NCI-H460 (cell line): ENCODE data around the gene PLA2G4F. TPM values are rescaled to one million over a fixed set of nuclear protein-coding genes. Genes with fewer than 3 reads are reported as not detected.

Experiments used
- DNase-seq: peaks from one replicate; pipeline ENCODE4 v3.0.0-alpha.2; 2016; ENCODE audit warnings: low read depth; ENCODE audit errors: extremely low read depth
- total RNA-seq: library from RNA; depleted of rRNA; stranded (reverse); fragments of >200 nt; shearing (Covaris generic); gene quantifications from 2 replicates; pipeline ENCODE4 v1.2.3, GENCODE V29; 2014

Gene PLA2G4F
- total RNA-seq, 1 experiment from 2014 or later: not detected

DNA sequence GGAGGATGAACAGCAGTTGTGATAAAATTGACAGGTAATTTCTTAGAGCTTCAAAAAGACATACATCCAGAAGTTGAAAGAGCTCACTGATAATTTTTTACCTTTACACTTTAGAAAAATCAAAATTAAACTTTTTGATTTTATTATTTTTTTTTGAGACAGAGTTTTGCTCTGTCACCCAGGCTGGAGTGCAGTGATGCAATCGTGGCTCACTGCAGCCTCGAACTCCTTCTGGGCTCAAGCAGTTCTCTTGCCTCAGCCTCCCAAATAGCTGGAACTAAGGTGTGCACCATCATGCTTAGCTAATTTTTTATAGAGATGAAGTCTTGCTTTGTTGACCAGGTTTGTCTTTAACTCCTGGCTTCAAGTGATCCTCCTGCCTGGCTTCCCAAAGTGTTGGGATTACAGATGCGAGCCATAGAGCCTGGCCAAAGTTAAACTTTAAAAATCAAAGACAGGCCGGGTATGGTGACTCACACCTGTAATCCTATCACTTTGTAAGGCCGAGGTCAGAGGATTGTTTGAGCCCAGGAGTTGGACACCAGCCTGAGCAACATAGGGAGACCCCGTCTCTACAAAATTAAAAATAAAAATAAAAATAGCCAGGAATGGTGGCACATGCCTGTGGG is 21.7 kb downstream of the PLA2G4F start:
- DNase-seq: no peak

DNA sequence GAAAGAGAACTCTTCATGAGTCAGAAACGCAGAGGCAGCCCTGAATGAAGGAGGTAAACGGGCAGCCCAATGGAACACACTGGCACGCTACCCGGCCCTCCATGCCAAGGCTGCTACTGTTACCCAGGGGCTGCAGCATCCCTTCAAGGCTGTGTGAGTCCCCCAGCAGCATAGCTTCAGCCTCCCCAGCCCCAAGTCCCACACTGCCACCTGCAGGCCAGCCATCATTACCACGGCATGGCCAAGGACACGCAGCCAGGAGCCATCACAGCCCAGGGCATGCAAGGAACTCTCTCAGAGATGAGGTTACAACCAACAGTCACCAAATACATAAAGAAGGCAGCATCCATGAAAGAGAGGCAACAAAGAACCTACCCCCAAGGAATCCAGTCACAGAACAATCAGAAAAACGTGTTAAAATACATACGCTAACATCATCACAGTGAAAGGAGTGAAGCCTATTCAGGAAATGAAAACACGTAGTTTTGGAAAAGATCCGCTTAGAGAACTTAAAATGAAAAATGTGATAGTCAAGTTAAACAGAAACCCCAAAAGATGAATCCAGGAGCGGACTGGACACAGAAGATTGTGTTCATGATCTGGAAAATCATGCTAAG is 22.4 kb downstream of the PLA2G4F start:
- peak; percentile 41 for DNase-seq

DNA sequence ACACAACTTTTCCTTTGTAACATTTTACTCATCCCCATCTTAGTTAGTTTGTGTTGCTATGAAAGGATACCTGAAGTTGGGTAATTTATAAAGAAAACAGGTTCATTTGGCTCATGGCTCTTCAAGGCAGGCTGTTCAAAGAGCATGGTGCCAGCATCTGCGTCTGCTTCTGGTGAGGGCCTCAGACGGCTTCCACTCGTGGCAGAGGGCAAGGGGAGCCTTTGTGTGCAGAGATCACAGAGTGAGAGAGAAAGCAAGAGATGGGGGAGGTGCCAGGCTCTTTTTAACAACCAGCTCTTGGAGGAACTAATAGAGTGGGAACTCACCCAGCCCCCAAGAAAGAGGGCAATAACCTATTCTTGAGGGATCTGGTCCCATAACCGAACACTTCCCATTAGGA is 23.1 kb downstream of the PLA2G4F start:
- no peak for DNase-seq

DNA sequence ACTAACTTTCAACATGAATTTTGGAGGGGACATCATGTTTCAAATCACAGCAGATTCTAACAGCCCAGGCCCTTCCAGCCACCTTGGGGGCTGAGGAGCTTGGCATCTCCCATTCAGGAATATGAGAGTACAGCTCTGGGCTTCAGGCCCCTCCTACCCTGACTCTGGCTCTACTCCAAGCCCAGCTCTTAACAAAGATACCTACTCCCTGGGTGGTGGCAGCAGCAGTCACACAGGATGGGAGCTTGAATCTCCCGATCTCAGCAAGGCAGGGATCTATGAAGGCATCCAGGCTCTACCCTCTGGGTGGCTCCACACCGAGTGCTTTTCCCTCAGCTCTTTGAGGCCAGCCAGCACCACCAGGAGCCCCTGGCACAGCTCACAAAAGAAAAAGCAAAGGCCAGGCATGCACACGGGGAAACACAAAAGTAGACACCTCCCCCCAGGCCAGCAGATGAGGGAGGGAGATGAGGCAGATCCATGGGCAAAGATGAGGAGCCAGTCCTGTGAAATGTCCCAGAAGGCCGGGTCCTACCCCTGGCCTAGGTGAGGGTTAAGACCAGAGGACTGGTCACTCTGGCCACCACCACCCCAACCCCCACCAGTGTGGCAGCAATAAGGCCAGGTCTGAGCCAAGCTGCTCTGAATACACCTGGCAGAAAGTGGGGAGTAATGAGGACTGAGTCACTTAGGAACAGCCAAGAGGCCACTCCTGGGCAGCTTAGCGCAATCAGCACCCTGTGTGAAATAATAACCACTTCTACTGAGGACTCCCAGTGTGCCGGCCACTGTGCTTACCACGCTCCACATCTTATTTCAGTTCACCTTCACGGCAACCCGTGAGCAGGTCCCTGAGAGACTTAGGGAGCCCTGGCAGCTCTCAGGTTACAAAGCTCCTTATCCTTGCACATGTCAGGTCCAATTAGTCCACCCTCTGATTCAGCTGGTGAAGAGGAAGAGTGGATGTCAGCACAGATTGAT is 24.3 kb downstream of the PLA2G4F start:
- DNase-seq: no peak

DNA sequence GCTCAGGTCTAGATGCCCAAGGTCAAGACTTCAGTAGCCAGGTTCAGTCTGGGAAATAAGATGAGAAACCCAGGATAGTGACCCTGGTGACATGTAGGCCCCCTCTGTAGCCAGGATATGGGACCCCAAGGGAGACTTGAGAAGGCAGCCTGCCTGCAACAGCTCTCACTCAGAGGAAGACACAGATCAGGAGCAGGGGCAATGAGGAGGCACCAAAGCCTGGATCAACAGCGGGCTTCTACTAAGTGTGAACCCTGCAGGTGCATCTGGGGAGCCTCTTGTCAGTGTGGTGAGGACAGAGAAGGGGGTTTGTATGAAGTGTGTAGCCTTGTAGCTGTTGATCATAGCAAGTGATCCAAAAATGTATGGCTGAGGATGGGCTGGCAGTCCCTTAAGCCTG is 25.4 kb downstream of the PLA2G4F start:
- no peak for DNase-seq

DNA sequence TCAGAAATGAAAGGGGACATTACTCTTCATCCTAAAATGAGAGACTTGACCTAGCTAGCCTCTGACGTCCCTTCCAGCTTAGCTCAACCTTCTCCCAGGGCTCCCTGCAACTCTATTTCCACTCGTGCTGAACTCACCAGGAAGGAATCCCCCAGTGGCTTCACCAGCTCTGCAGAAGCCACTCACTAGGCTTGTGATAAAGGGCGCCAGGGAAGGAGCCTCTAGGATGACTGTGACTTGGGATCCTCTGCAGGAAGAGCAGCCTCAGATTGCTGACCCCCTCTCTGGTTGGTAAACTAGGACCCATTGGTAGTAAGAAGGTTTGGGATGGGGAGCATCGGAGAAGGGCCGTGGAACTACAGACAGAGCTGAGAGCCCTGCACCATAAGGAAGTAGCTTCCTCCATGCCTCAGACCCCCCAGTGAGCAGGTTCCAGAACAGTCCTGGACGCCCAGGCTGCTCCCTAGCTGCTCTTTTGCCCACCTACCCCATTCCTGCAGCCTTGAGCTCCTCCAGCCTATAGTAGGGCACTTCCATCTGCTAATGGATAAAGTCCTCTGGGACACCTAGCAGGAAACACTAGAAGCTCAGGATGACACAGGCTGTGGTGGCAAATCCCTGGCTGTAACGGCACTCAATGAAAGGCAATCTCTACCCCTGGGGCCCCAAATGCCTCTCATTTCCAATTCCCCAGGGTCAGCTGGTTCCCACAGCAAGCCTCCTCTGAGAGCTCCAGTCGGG is 26.0 kb downstream of the PLA2G4F start:
- no peak for DNase-seq

DNA sequence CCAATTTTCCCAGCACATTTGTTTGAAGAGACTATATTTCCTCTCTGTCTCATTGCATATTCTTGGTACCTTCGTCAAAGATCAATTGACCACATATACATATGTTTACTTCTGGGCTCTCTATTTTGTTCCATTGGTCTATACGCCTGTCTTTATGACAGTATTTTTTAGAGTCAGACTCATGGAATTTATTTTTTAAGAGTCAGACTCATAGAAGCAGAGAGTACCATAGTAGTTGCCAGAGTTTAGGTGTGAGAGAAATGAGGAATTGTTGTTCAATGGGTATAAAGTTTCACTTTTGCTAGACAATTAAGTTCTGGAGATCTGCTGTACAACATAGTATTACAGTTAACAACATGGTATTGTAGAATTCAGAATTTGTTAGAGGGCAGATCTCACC is 27.1 kb downstream of the PLA2G4F start:
- DNase-seq: no peak

DNA sequence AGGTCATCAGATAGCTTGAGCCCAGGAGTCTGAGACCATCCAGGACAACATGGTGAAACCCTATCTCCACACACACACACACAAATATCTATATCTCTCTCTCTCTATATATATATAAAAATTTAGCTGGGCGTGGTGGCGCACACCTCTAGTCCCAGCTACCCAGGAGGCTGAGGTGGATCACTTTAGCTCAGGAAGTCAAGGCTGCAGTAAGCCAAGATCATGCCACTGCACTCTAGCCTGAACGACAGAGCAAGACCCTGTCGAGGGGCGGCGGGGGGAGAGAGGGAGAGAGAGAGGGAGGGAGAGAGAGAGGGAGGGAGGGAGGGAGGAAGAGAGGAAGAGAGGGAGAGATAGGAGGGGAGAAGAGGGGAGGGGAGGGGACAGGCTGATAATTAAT is 28.0 kb downstream of the PLA2G4F start:
- no peak for DNase-seq

DNA sequence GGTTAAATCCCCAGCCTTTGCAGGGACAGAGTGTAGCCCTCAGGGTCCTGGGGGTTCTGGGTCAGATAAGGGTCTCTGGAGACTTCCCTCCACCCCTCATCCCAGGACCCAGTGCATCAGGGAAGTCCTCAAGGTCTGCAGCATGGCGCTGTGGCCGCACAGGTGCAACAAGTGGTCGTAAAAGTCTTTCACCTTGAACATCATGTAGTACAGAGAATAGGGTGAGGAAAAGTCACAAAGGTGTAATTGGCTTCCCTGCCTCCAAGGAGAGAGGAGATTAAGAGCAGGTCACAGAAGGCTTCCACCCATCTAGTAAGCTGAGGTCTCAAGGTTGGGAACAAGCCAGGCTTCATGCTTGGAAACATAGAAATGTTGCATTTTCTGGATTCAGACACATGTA is 32.9 kb downstream of the PLA2G4F start:
- no peak for DNase-seq

DNA sequence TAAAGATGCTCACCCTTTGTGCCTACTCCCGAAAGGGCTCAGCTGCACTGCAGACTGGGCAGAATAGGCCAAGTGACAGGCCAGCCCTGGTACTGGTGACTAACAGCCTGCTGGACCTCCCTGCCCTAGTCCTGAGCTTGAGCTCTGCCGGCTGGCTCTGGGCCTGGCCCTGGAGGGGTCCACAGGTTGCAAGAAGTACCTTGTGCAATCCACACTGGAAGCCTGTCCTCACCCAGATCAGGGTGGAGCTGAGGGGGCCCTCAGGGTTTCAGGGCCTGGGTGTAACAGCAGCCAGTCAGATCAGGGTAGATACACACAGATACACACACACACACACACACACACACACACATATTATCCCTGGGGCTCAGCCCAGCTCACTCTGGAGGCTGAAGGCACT is 34.8 kb downstream of the PLA2G4F start:
- DNase-seq: no peak

DNA sequence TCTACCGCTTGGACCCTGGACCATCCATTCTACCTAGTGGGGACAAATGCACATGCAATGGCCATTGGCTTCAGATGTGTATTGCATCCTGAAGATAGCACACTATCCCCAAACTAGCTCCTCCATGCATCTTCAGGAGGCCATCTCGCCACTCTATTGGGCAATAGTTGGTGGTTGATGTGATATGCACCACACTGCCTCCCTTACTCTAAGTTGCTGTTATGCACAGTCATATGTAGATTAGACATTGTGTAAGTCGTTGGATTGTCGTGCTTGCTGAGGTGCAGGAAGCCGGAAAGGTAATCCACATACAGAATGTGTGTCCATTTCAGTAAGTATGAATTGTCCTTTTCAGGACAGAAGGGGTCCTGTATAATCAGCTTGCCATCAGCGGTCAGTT is 35.4 kb downstream of the PLA2G4F start:
- DNase-seq: no peak

DNA sequence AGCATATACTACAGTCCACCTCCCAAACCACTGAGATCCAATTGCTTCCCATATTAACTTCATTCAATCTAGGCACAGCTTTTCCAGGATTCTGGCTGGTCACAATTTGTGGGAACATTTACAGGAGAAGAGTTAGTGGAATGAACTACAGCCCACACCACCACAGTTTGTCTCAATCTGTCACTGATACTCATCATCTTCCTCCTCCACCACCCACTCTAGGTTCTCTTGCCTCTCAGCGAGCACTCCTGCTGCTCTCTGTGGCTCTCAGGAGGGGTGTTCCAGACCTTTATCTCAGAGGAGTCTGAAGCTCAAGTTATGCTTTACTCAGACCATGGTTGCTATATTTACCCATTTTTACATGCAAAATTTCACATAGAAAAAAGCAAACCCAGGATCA is 36.2 kb downstream of the PLA2G4F start:
- no peak for DNase-seq

DNA sequence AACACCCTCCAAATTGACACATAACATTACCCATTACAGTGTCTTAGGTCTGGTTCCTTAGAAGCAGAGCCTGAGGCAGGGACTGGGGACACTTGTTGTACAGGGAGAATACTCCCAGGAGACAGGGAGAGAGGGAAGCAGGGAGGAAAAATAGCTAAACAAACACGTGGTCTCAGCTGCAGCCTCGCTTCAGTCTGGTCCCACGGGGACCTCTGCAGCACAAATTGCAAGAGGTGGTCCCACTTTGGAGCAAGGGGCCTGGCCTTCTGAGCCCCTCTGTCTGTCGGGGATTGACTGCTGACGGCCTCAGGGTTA is 37.0 kb downstream of the PLA2G4F start:
- no peak for DNase-seq

DNA sequence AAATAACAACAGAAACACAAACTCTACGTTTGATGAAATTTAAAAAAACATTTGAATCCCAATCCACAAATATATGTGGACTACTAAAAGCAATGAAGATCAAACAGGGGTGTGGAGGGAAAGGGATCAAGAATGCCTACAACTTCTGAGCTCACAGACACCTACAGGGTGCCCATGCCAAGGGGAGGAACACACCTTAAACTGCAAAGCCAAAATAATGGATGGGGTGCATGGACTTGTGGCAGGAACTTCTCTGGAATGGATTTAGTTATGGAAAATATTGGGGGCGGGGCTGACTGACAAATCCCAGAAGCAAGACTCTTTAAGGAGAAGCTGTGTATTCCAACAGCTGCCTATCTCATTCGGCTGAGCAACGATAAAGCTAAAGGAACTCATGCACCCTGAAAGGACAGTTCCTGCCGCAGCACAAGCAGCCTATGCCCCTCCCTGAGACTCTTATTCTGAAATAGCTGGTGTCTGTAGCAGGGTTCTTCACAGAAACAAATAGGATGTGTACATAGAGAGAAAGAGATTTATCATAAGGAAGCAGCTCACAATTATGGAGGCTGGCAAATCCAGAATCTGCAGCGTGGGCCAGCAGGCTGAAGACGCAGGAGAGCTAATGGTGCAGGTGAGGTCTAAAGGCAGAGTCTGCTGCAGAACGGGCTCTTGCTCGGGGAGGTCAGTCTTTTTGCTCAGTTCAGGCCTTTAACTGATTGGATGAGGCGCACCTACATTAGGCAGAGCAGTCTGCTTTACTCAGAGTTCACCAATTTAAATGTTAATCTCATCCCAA is 37.6 kb downstream of the PLA2G4F start:
- no peak for DNase-seq

DNA sequence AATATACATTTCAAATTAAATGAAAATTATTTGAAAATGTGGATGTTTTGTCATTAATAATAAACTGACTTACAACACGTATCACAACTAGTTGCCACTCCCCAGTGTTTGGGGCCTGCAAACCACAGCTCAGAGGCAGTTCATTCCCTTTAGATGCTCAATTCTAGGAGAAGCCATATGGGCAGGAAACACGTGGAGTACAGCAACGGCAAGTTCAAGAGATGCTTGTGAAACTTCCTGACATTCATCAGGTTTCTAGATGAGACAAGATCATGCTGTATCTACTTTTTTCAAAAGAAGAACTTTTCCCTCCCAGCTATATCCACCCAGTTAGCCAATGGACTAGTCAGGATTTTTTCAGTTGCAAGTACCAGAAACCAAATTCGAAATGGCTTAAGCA is 44.5 kb downstream of the PLA2G4F start:
- DNase-seq: no peak

DNA sequence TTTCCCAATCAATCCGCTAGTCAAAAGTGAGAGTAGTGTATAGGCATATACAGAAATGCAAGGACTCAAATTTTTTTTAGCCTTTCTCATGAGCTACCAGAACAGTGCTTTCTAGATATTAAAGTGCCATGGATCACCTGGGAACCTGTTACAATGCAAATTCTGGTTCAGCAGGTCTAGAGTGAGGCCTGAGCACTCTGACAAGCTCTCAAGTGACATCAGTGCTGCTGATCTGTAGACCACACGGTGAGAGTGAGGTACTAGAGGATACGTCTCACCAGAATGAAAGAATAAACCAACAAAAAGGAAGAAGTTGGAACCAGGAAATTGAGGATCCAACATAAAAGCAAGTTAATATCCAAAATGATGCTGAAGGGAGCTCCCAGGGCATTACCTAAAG is 46.1 kb downstream of the PLA2G4F start:
- DNase-seq: no peak

DNA sequence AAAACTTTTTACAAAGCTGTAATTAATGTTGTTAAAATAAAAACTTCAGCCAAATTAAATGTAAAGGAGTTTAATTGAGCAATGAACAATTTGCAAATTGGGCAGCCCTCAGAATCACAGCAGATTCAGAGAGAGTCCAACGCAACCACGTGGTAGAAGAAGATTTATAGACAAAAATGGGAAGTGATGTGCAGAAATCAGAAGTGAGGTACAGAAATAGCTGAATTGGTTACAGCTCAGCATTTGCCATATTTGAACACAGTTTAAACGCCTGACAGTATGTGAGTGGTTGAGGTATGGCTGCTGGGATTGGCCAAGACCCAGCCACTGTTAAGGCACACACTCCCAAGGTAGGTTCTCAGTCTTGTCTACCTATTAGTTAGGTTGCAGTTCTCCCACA is 47.6 kb downstream of the PLA2G4F start:
- no peak for DNase-seq

DNA sequence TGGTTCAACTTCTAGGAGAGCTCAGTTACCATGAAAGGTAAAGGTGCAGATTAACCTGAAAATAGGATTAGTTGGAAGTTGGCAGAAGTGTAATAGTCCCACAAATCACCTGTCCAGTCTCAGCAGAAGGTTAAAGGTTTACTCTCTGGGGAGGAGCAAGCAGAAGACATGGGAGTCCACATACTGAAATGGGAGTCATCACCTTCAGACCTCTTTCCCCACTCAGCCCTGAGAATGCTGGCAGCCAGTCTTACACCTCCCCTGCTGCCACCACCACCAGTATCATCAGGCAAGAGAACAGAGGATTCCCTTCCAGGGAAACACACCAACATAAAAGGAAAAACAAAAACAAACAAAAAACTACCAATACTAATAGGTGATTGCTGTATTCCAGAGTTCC is 48.2 kb downstream of the PLA2G4F start:
- no peak for DNase-seq

DNA sequence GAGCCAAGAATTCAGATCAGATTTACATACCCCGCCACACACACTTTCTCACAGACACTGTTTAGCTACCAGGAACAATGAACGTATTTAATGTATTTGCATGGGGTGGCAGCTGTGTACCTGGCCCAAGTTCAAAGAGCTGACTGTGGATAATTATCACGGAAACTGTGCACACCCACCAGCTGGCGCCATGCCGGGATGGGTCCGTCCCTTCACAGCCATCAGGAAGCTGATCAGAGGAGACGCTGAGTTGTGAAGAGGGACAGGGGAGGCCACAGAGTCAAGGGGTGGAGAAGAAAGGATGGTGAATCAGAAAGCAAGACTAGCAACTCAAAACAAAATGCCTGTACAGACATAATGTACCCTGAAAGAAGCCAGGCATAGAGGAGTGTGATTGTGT is 49.0 kb downstream of the PLA2G4F start:
- no peak for DNase-seq

DNA sequence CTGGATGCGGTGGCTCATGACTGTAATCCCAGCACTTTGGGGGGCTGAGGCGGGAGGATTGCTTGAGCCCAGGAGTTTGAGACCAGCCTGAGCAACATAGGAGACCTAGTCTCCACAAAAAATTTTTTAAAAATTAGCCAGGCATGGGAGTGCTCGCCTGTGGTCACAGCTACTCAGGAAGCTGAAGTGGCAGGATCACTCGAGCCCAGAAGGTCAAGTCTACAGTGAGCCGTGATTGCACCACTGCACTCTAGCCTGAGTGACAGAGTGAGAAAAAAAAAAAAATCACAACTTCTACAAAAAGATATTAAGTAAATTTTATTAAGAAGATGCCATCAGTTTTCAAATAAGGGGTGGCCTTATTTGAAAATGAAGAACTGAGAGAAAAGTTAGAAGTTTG is 50.1 kb downstream of the PLA2G4F start:
- DNase-seq: no peak
